Measurements from ENCODE around the gene BCAS1.

GRCh38 chr20:54110457-54110856 lies 40.1 kb upstream of the BCAS1 start:
- TF ChIP-seq CTCF (IDR thresholded peaks at IDR 0.05 in 4 of 5, conservative IDR thresholded peaks at IDR 0.05 in 1 of 5) = no peak
- no peak for TF ChIP-seq POLR2A (IDR thresholded peaks at IDR 0.05)
